Heart left ventricle (tissue), 16 donors: ENCODE results near the gene LY86. TPM values are rescaled to one million over a fixed set of nuclear protein-coding genes. Genes with fewer than 3 reads are reported as not detected.

ENCODE experiments used
- ATAC-seq, 4 donors: fragments of 200-7000 bp; cut with Tn5 transposase; one replicate each; pipeline ENCODE4 v1.9.1; 2020 to 2022; ENCODE audit warnings: moderate library complexity in 4 of 4, mild to moderate bottlenecking in 3 of 4, moderate number of reproducible peaks in 1 of 4
- DNase-seq, 5 donors: peaks; one replicate each; pipeline ENCODE4 v3.0.0-alpha.2; 2020
- H3K27ac ChIP-seq, 12 donors: fragments of 200-600 bp; sonication (generic) in 4 of 12; one replicate each; pipeline versions ENCODE4 v1.5.0 to v1.8.0; 2016 to 2022; ENCODE audit warnings: mild to moderate bottlenecking in 2 of 12
- H3K27me3 ChIP-seq, 9 donors: fragments of 200-600 bp; sonication (generic) in 2 of 9; one replicate each; pipeline versions ENCODE4 v1.5.1 to v1.8.0; 2016 to 2022; ENCODE audit warnings: mild to moderate bottlenecking in 3 of 9
- H3K36me3 ChIP-seq, 9 donors: fragments of 200-600 bp; sonication (generic) in 2 of 9; one replicate each; pipeline versions ENCODE4 v1.5.0 to v1.8.0; 2018 to 2022; ENCODE audit warnings: mild to moderate bottlenecking in 2 of 9
- H3K4me1 ChIP-seq, 12 donors: fragments of 200-600 bp; sonication (generic) in 4 of 12; one replicate each; pipeline versions ENCODE4 v1.5.0 to v1.8.0; 2016 to 2022; ENCODE audit warnings: mild to moderate bottlenecking in 3 of 12
- H3K4me3 ChIP-seq, 12 donors: fragments of 200-600 bp; sonication (generic) in 4 of 12; one replicate each; pipeline versions ENCODE4 v1.5.0 to v1.8.0; 2017 to 2022; ENCODE audit warnings: mild to moderate bottlenecking in 9 of 12, moderate library complexity in 4 of 12
- H3K9me3 ChIP-seq, 12 donors: fragments of 200-600 bp; sonication (generic) in 4 of 12; one replicate each; pipeline versions ENCODE4 v1.5.0 to v1.8.0; 2016 to 2022; ENCODE audit warnings: mild to moderate bottlenecking in 1 of 12
- CTCF ChIP-seq, 12 donors: fragments of 200-600 bp; sonication (generic) in 4 of 12; IDR thresholded peaks; one replicate each; pipeline versions ENCODE4 v1.5.0 to v1.8.0; 2018 to 2022; ENCODE audit warnings: antibody characterized with exemption in 12 of 12, mild to moderate bottlenecking in 5 of 12
- POLR2A ChIP-seq, 2 donors: fragments of 450-650 bp; IDR thresholded peaks; one replicate each; pipeline ENCODE4 v1.6.1; 2017; ENCODE audit warnings: antibody characterized with exemption in 2 of 2, mild to moderate bottlenecking in 2 of 2, moderate library complexity in 2 of 2
- WGBS, 4 donors: extraction: QIAGEN DNeasy Blood & Tissue Kit in 2 of 4; methylation state at CpG; one replicate each; pipeline versions ENCODE4 v1.1.5 to v1.1.7; 2013 to 2018; 5-methylcytosine and 5-hydroxymethylcytosine counted together
- intact Hi-C, 10 donors: fragments of 100-400 bp; cut with DNase I; formaldehyde crosslinking; loops; one replicate each; pipeline versions ENCODE4 v1.11.1 to v1.14.2; 2022
- polyA plus RNA-seq, 2 donors: library from polyadenylated mRNA; stranded (reverse); fragments of 200-250 nt; gene quantifications; one replicate each; pipeline ENCODE4 v1.2.3, GENCODE V29; 2013
- total RNA-seq, 9 donors: library from RNA; depleted of rRNA in 2 of 9; stranded (reverse); fragments of >200 nt in 2 of 9; fragmentation: NEBNext Ultra II Directional in 3 of 9; extraction: Animal tissue kit (Norgen Biotek cat#: 25700) in 3 of 9; gene quantifications; one replicate each; pipeline versions ENCODE4 v1.1.0 to v1.2.4, GENCODE V29; 2016 to 2023
- donor health status: ischemic (EF 13 %, LVEDD 7.1; RV severe dilation, severe dysfunction).
- donor health status: healthy with polysubstance abuse.
- donor health status: DM: no; HTN: yes; CAD: no.
- donor health status: DM: no; HTN: no; CAD: no.
- donor health status: ischemic (EF 25% LVEDD 6.9; RV normal size, moderate dysfunction).
- donor health status: ischemic (EF 25% LVEDD 5.7; RV mildly dilated, moderate dysfunction).
- donor health status: healthy.
- donor health status: DM: yes; HTN: yes; CAD: no.
- donor health status: ischemic (EF 35%, LVEDD 5.7; RV mildly dilated, moderate dysfunction).
- donor health status: nonischemic (EF 11% LVEDD 7.7; RV severe dilation, severe dysfunction).
- donor health status: DM: yes; HTN: yes; CAD: no.
- donor health status: PGD.
- donor health status: ischemic (EF 29% LVEDD 5.4; RV normal size, mild dysfunction).
- donor health status: nonischemic (EF 23%, LVEDD 6.1; RV moderate dilation, normal function).

Gene LY86
- total and polyA plus RNA-seq, 11 donors: 0.23 to 13.4 (median 0.75) TPM

- H3K9me3 ChIP-seq: peaks cover 0 to 4% (median 0%) of the 10 kb centered on the region in 12 donors
- no peak for DNase-seq
- WGBS, 4 donors: 90 to 94% (median 91%) methylated on average over 10 to 11 of the region's 11 CpGs
- H3K4me3 ChIP-seq: no peak overlapping the region
- peaks cover 2 to 35% (median 18%) of the 10 kb centered on the region in 12 donors for H3K4me1 ChIP-seq
- H3K27ac ChIP-seq: peak overlapping the region in 1 of 12 donors; percentile 73
- no peaks in the 10 kb centered on the region for H3K36me3 ChIP-seq
- peak in 1 of 4 donors; percentile 2 for ATAC-seq
- TF ChIP-seq POLR2A (IDR thresholded peaks at IDR 0.05): no peak
- no peak for TF ChIP-seq CTCF (IDR thresholded peaks at IDR 0.05)
- intact Hi-C loops: loop anchor here in 6 of 10 donors (10.0 kb wide), 4 partner anchors 219 to 1399 kb away; partner anchors contain the start of gene F13A1 (in 1 of the 6)
- H3K27me3 ChIP-seq: peaks cover 0 to 19% (median 0%) of the 10 kb centered on the region in 9 donors
Measured at GRCh38 chr6:6543181-6543879, 45.2 kb upstream of the LY86 start.

GRCh38 chr6:6545616-6546317 is 42.8 kb upstream of the LY86 start:
- intact Hi-C loops: loop anchor here in 9 of 10 donors (2.0 to 10.0 kb wide), 12 partner anchors 51 to 1403 kb away; partner anchors contain the start of gene F13A1 (in 1 of the 9)
- Histone ChIP-seq H3K4me3 (peak overlapping the region; percentile 30 to 58 (median 52)), H3K27me3 (peaks cover 0 to 19% (median 0%) of the 10 kb centered on the region in 9 donors), H3K4me1 (peaks cover 2 to 23% (median 9%) of the 10 kb centered on the region in 12 donors), H3K9me3 (peaks cover 0 to 4% (median 0%) of the 10 kb centered on the region in 12 donors), H3K27ac (peak overlapping the region in 7 of 12 donors; percentile 17 to 51 (median 41)), H3K36me3 (no peaks in the 10 kb centered on the region)
- no peak for DNase-seq
- no peak for ATAC-seq
- 41 to 45% (median 43%) methylated on average over 26 to 27 of the region's 27 CpGs for WGBS, 4 donors
- TF ChIP-seq CTCF (IDR thresholded peaks at IDR 0.05): no peak
- no peak for TF ChIP-seq POLR2A (IDR thresholded peaks at IDR 0.05)

- Histone ChIP-seq H3K9me3 (peaks cover 0 to 4% (median 0%) of the 10 kb centered on the region in 12 donors), H3K4me1 (peaks cover 2 to 23% (median 9%) of the 10 kb centered on the region in 12 donors), H3K4me3 (peak overlapping the region; percentile 30 to 58 (median 52)), H3K27ac (peak overlapping the region in 9 of 12 donors; percentile 17 to 61 (median 47)), H3K36me3 (no peaks in the 10 kb centered on the region), H3K27me3 (peaks cover 0 to 19% (median 0%) of the 10 kb centered on the region in 9 donors)
- WGBS, 4 donors: 0 to 1% (median 1%) methylated on average over 44 to 64 of the region's 64 CpGs
- DNase-seq: peak; percentile 42 to 77 (median 47)
- ATAC-seq: peak; percentile 47 to 80 (median 73)
- no peak for TF ChIP-seq CTCF (IDR thresholded peaks at IDR 0.05)
- no peak for TF ChIP-seq POLR2A (IDR thresholded peaks at IDR 0.05)
- intact Hi-C loops: loop anchor here (1.0 to 10.0 kb wide), 13 partner anchors 52 to 1404 kb away; partner anchors contain the start of gene F13A1 (in 1 of the 10)
Measured at GRCh38 chr6:6546318-6547109, 42.0 kb upstream of the LY86 start.
